Esophagus muscularis mucosa (tissue), 4 donors: Measurements from ENCODE around the gene GRID2. TPM values are rescaled to one million over a fixed set of nuclear protein-coding genes. Genes with fewer than 3 reads are reported as not detected.

Experiments
- DNase-seq: peaks from one replicate; pipeline ENCODE4 v3.0.0-alpha.2; 2017; ENCODE audit errors: extremely low spot score
- H3K27ac ChIP-seq, 4 donors: fragments of 200-600 bp; sonication (generic); replicated peaks in 1 of 4; 1 replicate in 3 of 4; 2 replicates in 1 of 4; pipeline ENCODE4 v1.5.1; 2016 to 2019; ENCODE audit warnings: mild to moderate bottlenecking in 1 of 4
- H3K27me3 ChIP-seq, 4 donors: fragments of 200-600 bp; sonication (generic); one replicate each; pipeline versions ENCODE4 v1.5.1 to v1.6.0; 2016 to 2019
- H3K36me3 ChIP-seq, 4 donors: fragments of 200-600 bp; sonication (generic); one replicate each; pipeline ENCODE4 v1.5.1; 2016 to 2019
- H3K4me1 ChIP-seq, 4 donors: fragments of 200-600 bp; sonication (generic); one replicate each; pipeline ENCODE4 v1.5.1; 2016 to 2019
- H3K4me3 ChIP-seq, 4 donors: fragments of 200-600 bp; sonication (generic); 1 replicate in 2 of 4; 2 replicates in 2 of 4; pipeline ENCODE4 v1.5.1; 2016 to 2019; ENCODE audit warnings: mild to moderate bottlenecking in 4 of 4, moderate library complexity in 1 of 4
- H3K9me3 ChIP-seq, 4 donors: fragments of 200-600 bp; sonication (generic); 1 replicate in 3 of 4; 2 replicates in 1 of 4; pipeline ENCODE4 v1.5.1; 2016 to 2019
- CTCF ChIP-seq, 3 experiments: fragments of 200-600 bp in 2 of 3; fragments of 450-650 bp in 1 of 3; sonication (generic) in 2 of 3; IDR thresholded peaks; one replicate each; pipeline ENCODE4 v1.5.1; 2017 to 2019; ENCODE audit warnings: antibody characterized with exemption in 3 of 3, mild to moderate bottlenecking in 2 of 3, moderate library complexity in 1 of 3
- EP300 ChIP-seq: sonication (generic); formaldehyde crosslinking; IDR thresholded peaks from one replicate; pipeline ENCODE4 v1.6.1; 2017; ENCODE audit warnings: antibody characterized with exemption
- POLR2A ChIP-seq: fragments of 450-650 bp; IDR thresholded peaks from one replicate; pipeline ENCODE4 v1.6.1; 2017; ENCODE audit warnings: antibody characterized with exemption, moderate library complexity, mild to moderate bottlenecking, low read depth
- POLR2AphosphoS5 ChIP-seq, 2 donors: sonication (generic); formaldehyde crosslinking; IDR thresholded peaks; one replicate each; pipeline ENCODE4 v1.6.1; 2017; ENCODE audit warnings: antibody characterized with exemption in 2 of 2
- WGBS: methylation state at CpG from one replicate; pipeline ENCODE4 v1.1.5; 2018; 5-methylcytosine and 5-hydroxymethylcytosine counted together
- intact Hi-C: fragments of 100-400 bp; cut with DNase I; formaldehyde crosslinking; loops from one replicate; pipeline ENCODE4 v1.15.1; 2023
- total RNA-seq, 4 donors: library from RNA; depleted of rRNA; stranded (reverse); fragments of >200 nt; gene quantifications; one replicate each; pipeline versions ENCODE4 v1.1.0 to v1.2.1, GENCODE V29; 2016

GRID2 gene
- total RNA-seq, 4 donors from 2014 or later: 0.06 to 0.17 TPM; not detected in 2

- no peaks in the 10 kb centered on the region for H3K27me3 ChIP-seq
- H3K4me3 ChIP-seq: no peak overlapping the region
- no peak for TF ChIP-seq POLR2AphosphoS5 (IDR thresholded peaks at IDR 0.05)
- no peak for TF ChIP-seq EP300
- TF ChIP-seq POLR2A: no peak
- no peak for TF ChIP-seq CTCF (IDR thresholded peaks at IDR 0.05)
- no peaks in the 10 kb centered on the region for H3K36me3 ChIP-seq
- 79% methylated on average over 3 of the region's 3 CpGs for WGBS
- H3K9me3 ChIP-seq: no peaks in the 10 kb centered on the region
- H3K4me1 ChIP-seq: no peaks in the 10 kb centered on the region
- intact Hi-C loops: no loop called here
- DNase-seq: no peak
- no peak overlapping the region for H3K27ac ChIP-seq
Observed at GRCh38 chr4:93749292-93749761, 1445.6 kb downstream of the GRID2 start.

- intact Hi-C loops: no loop called here
- no peak overlapping the region for H3K27ac ChIP-seq
- no peaks in the 10 kb centered on the region for H3K9me3 ChIP-seq
- no peak for DNase-seq
- no peaks in the 10 kb centered on the region for H3K4me1 ChIP-seq
- H3K36me3 ChIP-seq: no peaks in the 10 kb centered on the region
- H3K4me3 ChIP-seq: no peak overlapping the region
- no peak for TF ChIP-seq CTCF (IDR thresholded peaks at IDR 0.05)
- no peak for TF ChIP-seq EP300
- TF ChIP-seq POLR2AphosphoS5 (IDR thresholded peaks at IDR 0.05): no peak
- TF ChIP-seq POLR2A: no peak
- 64% methylated on average over 3 of the region's 3 CpGs for WGBS
- H3K27me3 ChIP-seq: no peaks in the 10 kb centered on the region
Observed at GRCh38 chr4:93751411-93751810, 1447.6 kb downstream of the GRID2 start.

GRCh38 chr4:93756101-93756500 lies 1452.3 kb downstream of the GRID2 start:
- TF ChIP-seq POLR2AphosphoS5 (IDR thresholded peaks at IDR 0.05) (no peak), EP300 (no peak), POLR2A (no peak)
- no peaks in the 10 kb centered on the region for H3K9me3 ChIP-seq
- no peaks in the 10 kb centered on the region for H3K4me1 ChIP-seq
- intact Hi-C loops: no loop called here
- 88% methylated on average over 2 of the region's 2 CpGs for WGBS
- H3K27ac ChIP-seq: no peak overlapping the region
- no peak overlapping the region for H3K4me3 ChIP-seq
- DNase-seq: no peak
- H3K36me3 ChIP-seq: no peaks in the 10 kb centered on the region
- H3K27me3 ChIP-seq: no peaks in the 10 kb centered on the region

DNA sequence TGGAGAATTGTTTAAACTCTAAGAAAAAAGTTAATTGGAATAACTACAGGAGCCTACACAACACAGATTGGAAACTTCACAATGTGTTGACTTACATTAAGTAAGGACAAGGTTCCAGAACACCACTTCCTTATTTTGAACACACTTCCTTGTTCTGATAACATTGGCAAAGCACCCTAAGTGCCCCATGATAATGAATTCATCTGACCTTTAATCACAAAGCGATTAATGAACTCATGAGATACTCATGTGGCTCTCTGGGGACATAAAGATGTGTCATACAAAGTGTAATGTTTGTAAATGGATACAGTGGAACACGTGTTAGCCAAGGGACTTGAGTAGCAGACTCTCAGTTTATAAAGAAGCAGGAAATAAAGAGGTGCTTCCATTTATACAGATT lies 1455.7 kb downstream of the GRID2 start:
- 58% methylated on average over 2 of the region's 2 CpGs for WGBS
- no peak for DNase-seq
- no peaks in the 10 kb centered on the region for H3K27me3 ChIP-seq
- intact Hi-C loops: no loop called here
- H3K4me3 ChIP-seq: no peak overlapping the region
- no peak overlapping the region for H3K27ac ChIP-seq
- H3K9me3 ChIP-seq: no peaks in the 10 kb centered on the region
- no peaks in the 10 kb centered on the region for H3K36me3 ChIP-seq
- TF ChIP-seq EP300: no peak
- no peak for TF ChIP-seq CTCF (IDR thresholded peaks at IDR 0.05)
- TF ChIP-seq POLR2AphosphoS5 (IDR thresholded peaks at IDR 0.05): no peak
- no peak for TF ChIP-seq POLR2A
- H3K4me1 ChIP-seq: no peaks in the 10 kb centered on the region

GRCh38 chr4:93760284-93760683 lies 1456.5 kb downstream of the GRID2 start:
- Histone ChIP-seq H3K4me1 (no peaks in the 10 kb centered on the region), H3K27ac (no peak overlapping the region), H3K9me3 (no peaks in the 10 kb centered on the region), H3K27me3 (no peaks in the 10 kb centered on the region), H3K36me3 (no peaks in the 10 kb centered on the region), H3K4me3 (no peak overlapping the region)
- intact Hi-C loops: no loop called here
- DNase-seq: no peak
- 77% methylated on average over 2 of the region's 2 CpGs for WGBS
- no peak for TF ChIP-seq POLR2A
- TF ChIP-seq CTCF (IDR thresholded peaks at IDR 0.05): no peak
- TF ChIP-seq EP300: no peak
- no peak for TF ChIP-seq POLR2AphosphoS5 (IDR thresholded peaks at IDR 0.05)
